Stimulated activated naive CD4-positive, alpha-beta T cell (primary cell): ENCODE results near the gene MPZ.

Experiments
- DNase-seq, 6 experiments: peaks; one replicate each; lab custom pipeline; 2025; lab: John Stamatoyannopoulos, UW

The MPZ gene

GRCh38 chr1:161300478-161300877 is 9.3 kb downstream of the MPZ start:
- DNase-seq = no peak

- no peak for DNase-seq
Observed at GRCh38 chr1:161299347-161299746, 10.4 kb downstream of the MPZ start.

GRCh38 chr1:161298116-161298515 is 11.7 kb downstream of the MPZ start:
- no peak for DNase-seq

- no peak for DNase-seq
Observed at GRCh38 chr1:161297415-161297814, 12.4 kb downstream of the MPZ start.

DNA sequence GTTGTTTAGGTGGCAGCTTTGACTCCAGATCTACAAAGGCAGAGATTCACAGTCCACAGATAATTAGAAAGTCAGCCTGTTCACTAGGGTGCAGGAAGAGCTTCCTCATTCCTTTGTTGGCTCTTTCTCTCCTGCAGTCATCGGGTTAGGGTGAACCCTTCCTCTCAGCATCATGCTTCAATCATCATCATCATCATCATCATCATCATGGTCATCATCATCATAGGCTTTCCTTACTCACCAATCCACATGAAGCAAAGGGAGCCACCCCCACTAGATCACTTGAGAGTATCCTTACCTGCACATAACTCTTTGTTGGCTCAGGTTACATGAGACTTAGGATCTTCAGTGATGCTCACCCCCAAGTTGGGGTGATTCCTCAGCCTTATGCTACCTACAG is 19.0 kb downstream of the MPZ start:
- DNase-seq = no peak

DNA sequence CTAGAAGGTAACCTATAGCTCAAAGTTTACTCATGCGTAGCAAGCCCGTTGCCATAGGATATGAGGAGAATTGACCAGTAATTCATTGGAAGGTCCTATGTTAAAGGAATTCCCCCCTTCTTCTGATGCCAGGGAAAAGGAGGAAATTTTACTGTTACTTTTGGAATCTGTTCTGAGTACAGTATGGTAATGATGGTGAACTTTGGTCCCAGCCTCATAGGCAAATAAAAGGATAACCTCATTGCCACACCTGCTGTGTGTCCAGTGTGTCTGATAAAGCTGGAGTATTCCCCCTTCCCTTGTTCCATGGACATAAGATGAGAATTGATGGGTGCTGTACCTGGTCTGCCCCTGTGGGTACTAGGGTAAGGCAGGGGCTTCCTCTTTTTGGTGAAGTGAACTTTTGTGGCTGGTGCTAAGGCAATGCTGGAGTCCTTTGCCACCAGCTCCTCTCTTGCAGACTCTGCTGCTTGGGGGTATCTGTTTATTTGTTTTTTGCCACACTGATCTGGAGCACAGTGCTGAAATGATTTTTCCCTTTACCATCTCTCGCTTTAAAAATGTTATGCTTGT is 22.2 kb downstream of the MPZ start:
- DNase-seq = no peak

GRCh38 chr1:161285521-161285920 is 24.2 kb downstream of the MPZ start:
- DNase-seq = no peak

DNA sequence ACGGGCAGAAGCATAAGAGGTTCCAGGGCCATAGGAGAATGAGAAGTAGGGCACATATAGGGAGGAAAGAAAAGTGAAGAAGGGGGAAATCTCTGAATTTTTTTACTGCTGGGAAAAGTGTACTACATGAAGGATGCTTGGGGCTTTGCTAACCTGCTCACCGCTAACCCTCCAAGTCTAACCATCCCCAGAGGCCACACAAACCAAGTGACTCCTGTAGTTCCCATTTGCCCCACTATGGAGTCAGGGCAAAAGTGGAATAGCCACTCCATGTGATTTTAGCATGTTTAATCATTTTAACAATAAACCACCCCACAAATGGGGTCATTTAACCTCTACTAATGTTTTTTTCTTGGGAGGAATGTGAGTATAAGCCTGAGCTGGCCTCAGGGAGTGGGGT is 24.7 kb downstream of the MPZ start:
- no peak for DNase-seq

- no peak for DNase-seq
Observed at GRCh38 chr1:161282991-161283390, 26.8 kb downstream of the MPZ start.

DNA sequence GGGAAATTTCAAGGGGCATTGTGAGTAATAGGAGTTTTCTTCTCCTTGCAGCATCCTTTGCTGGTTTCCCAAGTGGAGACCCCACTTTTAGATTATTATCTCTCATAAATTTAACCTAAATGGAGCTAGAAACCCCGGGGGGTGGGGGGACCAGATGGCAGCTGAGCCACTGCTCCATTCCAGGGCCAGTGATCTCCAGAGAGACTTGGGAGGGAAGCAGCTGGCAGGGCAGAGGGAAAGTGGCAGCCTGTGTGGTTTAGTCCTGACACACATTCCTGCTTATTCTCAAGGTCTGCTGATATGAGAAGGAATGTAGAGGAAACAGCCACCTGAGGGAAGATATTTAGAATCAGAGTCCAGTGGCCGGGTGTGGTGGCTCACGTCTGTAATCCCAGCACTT is 34.9 kb downstream of the MPZ start:
- DNase-seq = no peak

DNA sequence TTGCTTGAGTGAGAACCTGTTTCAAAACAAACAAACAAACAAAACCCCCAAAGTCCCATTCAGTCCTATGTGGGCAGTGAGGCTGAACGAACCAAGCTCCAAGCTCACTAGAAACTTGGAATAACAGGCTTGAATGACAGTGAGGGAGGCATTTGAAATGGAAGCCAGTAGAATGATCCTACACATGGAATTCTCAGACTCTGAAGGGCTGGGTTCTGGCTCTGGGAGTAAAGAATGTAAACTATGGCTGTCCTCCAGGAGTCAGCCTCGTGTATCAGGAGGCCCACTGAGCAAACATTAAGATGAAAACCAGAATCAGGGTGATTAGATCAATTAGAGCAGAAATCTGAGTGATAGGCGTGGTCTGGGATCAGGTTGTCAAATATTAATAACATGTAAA is 36.4 kb downstream of the MPZ start:
- no peak for DNase-seq

DNA sequence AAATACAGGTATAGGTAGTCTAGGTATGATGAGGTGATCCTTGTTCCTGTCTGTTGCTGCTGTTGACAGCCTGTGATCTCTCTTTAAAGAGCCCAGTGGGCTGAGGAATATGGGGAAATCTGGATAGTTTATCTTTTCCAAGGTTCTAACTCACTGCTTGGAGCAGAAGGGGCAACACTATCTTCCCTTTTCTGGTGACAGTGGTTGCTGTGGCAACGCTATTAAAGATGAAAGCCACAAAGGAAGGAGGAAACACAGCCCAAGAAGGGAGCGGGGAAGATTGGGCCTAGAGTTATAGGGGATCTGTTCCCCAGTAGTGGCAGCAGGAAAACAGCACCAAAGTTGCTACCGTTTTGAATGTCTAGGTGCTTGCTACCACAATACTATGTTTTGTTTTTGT is 42.4 kb downstream of the MPZ start:
- no peak for DNase-seq

DNA sequence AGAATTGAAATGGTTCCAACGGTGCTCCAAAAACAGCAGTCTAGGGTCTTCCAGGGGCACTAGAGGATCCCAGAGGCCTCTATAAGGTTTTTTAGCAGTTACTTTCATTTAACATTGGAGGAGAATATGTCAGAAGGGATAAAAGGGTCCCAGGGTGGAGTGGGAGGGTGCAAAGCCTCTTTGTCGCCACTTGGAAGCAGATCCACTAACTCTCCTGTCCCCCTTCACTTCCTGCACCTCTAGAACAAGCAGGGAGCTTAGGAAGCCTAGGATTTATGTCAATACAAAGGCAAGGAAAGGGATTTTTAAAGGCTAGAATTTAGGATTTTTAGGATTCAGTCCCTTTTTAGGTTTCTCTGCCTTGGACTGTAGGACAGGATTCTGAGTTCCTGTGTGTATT is 42.9 kb downstream of the MPZ start:
- no peak for DNase-seq

DNA sequence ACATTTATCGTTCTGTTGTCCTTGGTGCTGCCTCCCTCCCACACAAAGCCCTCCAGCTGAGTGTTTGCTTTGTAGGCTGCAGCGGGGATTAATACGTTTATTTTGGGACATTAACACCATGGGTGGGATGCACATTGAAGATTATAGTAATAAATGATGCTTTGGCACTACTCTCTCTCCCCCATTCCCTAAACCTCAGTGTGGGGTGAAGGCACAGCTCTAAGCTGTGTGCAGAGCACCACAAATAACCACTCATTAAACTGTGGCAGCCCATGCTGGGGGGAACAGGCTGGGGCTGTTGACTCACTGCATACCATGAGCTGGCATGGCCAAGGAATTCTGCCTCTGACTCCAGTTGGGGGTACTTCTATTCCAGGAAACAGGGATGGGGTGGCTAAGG is 43.6 kb downstream of the MPZ start:
- DNase-seq = no peak

GRCh38 chr1:161265305-161265704 is 44.5 kb downstream of the MPZ start:
- no peak for DNase-seq

DNA sequence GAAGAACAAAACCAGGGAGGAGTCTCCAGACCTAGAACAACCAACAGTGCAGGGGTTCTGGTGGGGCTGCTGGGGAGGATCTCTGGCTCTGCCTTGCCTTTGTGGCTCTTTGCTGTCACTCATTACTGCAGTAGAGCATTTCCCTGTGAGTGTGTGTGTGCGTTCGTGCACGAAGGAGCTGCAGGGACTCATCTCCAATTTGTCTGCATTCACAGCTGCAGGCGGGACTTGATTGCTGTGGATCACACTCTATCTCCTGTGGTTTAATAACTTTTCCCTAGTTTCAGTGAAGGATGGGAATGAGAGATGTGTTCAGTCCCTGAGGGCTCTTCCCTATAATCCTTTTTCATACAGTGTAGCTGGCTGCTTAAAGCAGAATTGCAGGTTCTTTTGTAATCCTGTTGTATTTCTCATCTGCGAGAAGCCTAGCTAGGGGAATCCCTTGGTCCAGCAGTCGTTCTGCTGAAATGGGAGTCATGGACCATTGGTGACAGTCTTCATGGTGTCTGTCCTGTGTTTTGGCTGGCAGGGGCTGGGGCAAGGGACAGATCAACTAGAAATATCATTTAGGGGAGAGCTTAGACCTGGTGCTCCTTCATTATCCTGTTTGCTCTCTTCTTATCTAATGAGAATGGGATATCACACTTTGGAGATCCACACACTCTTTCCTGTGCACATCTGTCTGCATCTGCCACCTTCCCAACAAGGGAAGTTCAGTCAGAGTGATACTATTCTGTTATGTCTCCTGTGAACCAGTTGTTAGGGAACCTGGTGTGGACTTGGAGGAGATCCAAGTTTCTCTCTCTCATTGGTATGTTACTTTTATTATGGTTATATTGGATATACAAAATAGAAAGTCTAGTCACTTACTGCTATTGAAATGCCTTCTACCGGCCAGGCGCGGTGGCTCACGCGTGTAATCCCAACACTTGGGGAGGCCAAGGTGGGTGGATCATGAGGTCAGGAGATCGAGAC is 48.2 kb downstream of the MPZ start:
- no peak for DNase-seq

DNA sequence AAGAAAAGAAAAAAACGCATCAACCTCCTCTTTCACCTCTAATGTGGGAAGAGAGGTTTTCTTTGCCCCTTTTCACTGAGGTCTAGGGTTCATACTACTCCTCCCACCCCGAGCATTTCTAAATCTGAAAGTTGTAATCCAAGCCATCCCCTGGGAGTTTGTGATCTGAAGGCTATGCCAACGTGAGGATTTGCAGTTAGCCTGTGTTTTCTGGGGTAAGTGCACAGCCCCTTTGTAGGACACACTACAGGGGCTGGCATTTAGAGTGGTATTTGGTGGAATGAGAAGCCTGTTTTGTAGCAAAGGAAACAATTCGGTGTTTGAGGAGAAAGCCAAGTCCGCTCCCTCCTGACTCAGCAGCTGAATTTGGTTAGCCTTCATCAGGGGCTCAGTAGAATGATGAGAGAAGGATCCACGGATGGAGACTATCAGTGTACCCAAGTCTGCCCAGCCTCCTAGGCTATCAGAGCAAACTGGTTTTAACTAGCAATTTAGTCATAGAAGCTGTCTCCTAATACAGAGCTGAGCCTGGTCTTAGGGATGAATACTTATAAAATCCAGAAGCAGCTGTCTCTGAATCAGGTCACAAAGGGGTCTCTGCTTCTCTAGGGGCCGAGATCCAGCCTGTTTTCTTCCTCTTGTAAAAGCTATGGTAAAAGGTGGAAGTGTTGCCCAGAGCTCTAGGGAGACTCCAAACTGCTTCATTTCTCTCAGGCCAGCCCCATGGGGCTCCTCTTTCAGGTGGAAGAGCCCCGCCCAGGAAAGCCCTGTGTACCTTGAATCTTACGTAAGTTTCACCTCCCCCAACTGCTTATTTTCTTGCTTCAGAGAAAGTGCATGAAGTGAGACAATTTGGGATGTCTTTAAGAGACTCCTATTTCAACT is 49.1 kb downstream of the MPZ start:
- no peak for DNase-seq

DNA sequence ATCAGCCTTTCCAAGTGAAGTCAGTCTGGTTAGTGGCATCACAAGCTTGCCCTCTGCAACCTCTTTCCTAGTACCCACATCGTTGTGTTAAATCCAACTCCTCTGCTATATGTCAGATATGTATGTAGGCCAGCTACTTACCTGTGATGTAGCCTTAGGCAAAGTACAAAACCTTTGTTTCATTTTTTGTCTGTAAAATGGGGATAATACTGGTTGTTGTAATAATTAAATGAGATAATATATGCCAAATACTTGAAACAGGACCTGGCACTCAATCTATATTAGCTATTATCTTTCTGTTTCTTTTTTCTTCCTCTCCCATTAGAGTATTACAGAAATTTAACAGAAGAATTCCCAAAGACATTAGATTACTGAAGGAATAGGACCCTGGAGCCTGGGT is 50.0 kb downstream of the MPZ start:
- DNase-seq = no peak

DNA sequence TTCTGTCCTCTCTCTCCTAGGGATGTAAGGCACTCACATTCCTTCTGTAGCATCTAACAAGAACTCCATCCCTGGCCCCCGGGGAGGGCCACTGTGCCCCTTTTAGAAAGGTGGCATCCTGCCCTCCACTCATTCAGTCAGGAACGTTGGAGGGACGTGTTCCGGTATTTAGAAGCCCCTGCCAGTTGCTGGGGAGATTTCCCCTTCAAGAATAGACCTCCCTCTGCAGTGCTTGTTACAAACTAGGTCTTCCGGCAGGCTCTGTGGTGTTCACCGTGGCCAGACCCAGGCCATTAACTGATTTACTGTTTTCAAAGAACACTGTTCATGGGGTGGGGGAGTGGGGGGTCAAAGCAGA is 50.4 kb downstream of the MPZ start:
- DNase-seq = no peak

DNA sequence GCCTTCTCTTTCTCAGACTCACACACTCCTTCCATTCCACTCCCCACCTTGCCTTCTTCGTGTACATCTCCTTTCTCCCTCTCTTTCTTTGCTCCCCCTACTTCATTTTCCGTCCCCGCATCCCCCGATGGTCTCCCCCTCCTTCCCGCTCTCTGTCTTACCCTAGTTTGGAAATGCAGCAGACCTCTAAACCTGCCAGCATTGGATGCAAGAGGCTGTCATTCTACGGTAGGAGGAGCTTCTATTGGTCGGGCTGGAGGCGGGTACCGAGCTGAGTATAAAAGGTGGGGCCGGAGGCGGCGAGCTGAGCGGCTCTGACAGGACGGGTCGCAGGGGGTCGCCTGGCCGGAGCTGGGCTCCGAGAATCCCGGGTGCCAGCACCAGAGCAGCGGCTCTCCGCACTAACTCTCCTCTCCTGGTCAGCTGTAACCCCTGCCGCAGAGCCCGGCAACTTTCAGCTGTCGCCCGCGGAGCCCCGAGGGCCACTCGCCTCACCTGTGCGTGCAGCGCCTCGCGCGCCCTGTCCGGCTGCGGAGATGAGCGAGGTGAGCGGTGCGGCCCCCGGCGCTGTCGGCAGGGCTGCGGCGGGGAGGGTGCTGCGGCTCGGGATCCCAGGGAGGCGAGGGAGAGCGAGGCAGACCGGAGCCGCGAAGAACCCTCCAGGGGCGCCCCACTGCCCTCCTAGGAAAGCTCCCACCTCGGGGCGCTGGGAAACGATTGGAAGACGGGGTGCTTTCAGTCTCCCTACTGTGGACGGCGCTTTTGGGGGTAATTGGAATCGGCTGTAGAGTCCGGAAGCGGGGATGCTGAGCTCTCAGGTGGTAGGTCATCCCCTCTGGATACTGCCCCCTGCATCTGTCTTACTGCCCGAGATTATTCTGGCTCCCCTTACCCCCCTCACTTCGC is 51.1 kb downstream of the MPZ start, which contains the start of gene PCP4L1:
Gene PCP4L1, plus strand, starts transcription at position 307 of the 906 bp plus-strand sequence. Its CDS starts 230 bp downstream, at position 537.
- DNase-seq = peak in 4 of 6 experiments; percentile 3 to 28 (median 14)

DNA sequence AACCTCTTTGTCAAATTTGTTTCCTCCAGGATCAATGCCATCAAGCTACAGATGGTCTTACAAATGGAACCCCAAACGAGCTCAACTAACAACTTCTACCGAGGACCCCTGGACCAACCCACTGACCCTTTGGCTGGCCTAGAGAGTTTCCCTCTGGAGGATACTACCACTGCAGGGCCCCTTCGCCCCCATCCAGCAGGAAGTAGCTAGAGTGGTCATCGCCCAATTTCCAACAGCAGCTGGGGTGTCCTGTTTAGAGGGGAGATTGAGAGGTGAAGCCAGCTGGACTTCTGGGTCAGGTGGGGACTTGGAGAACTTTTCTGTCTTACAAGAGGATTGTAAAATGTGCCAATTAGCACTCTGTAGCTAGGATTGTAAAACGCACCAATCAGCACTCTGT is 52.7 kb downstream of the MPZ start:
- DNase-seq = peak in 1 of 6 experiments; percentile 3
